GM12864 (cell line): ENCODE data around the gene LRRFIP1.

Source experiments
- DNase-seq: peaks from one replicate; pipeline ENCODE4 v3.0.0-alpha.2; 2011; ENCODE audit warnings: low read depth
- H3K4me3 ChIP-seq: 2 replicates; pipeline ENCODE4 v1.5.1; 2011; ENCODE audit warnings: mild to moderate bottlenecking, low read depth, low read length, control low read depth
- TF ChIP-seq, protein P1 (sequence below): IDR thresholded peaks from 2 replicates; pipeline ENCODE4 v1.5.1; 2011; ENCODE audit warnings: low read depth, mild to moderate bottlenecking, moderate library complexity, low read length, control low read depth, inconsistent platforms; ENCODE audit errors: missing control alignments

Gene LRRFIP1

DNA sequence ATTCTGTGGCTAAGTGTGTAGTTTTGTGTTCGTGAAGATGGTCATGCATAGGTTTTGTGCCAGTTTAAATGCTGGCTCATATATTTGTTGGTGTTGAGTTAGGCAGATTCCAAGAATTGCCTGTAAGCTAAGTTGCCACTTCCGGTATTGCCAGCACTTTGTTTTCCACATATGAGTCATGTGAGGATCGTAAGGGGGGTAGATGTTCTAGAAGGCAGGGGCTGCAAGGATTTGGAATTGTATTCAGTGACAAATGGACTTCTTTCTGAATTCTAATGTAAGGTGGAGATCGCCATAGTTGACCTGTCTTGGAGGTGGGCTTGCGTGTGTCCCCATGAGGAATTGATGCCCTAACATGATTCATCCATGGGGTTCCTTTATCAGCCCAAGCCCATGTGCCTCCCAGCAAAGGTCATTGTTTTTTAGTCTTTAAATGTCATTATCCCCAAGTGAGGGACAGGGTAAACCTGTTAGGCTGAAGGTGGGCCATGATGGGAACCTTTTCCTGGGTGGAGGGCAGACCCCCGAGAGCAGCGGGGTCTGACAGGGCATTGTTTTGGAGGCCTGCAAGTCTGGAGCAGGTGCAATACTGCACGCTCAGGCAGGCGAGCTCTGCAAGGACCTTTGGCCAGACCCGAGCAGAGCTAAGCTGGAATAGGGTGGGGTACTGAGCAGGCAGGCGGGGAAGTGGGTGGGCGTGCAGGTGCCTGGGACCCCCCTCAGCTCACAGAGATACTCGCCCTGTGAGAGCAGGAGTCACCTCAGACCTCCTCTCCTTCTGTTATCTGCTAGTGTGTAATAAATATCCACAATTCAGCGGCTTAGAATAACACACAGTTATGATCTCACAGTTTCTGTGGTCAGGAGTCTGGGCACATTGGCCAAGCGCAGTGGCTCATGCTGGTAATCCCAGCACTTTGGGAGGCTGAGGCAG is 77.4 kb downstream of the LRRFIP1 start:
- TF ChIP-seq, protein P1, sequence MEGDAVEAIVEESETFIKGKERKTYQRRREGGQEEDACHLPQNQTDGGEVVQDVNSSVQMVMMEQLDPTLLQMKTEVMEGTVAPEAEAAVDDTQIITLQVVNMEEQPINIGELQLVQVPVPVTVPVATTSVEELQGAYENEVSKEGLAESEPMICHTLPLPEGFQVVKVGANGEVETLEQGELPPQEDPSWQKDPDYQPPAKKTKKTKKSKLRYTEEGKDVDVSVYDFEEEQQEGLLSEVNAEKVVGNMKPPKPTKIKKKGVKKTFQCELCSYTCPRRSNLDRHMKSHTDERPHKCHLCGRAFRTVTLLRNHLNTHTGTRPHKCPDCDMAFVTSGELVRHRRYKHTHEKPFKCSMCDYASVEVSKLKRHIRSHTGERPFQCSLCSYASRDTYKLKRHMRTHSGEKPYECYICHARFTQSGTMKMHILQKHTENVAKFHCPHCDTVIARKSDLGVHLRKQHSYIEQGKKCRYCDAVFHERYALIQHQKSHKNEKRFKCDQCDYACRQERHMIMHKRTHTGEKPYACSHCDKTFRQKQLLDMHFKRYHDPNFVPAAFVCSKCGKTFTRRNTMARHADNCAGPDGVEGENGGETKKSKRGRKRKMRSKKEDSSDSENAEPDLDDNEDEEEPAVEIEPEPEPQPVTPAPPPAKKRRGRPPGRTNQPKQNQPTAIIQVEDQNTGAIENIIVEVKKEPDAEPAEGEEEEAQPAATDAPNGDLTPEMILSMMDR, result no peak
- DNase-seq, result no peak
- no peak overlapping the region for H3K4me3 ChIP-seq

DNA sequence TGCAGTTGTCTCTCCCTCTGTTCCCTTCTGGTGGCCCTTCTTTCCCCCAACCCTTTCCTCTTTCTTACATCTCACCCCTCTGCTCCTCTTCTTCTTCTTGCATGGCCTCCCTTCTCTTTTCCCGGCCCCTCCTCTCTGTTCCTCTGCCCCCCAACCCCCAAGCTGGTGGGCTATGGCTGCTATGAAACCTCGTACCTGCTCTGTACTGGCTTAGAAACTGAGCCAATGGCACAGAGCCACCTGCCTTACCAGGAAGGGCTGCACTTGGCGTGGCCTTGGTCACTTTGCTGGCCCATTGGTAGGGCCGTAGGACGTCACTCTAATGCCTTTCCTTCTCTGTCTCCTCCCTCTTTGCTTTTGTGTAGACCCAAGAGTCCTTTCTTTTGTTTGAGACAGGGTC is 78.9 kb downstream of the LRRFIP1 start:
- TF ChIP-seq, protein P1, result no peak
- H3K4me3 ChIP-seq, result no peak overlapping the region
- no peak for DNase-seq

DNA sequence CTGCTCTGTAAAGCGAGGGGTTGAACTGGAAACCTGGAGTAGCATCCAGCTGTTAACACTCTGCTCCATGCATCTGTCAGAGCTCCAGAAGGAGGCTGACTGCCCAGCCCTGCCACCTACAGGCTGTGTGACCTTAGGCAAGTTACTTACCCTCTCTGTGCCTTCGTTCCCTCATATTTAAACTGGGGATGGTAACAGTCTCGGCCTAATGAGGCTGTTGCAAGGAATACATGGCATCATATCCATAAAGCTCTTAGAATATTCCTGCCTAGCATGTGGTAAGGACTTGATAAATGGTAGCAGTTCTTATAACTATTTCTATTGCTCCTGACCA is 80.6 kb downstream of the LRRFIP1 start:
- H3K4me3 ChIP-seq, result no peak overlapping the region
- TF ChIP-seq, protein P1, result peak; percentile 22
- no peak for DNase-seq

DNA sequence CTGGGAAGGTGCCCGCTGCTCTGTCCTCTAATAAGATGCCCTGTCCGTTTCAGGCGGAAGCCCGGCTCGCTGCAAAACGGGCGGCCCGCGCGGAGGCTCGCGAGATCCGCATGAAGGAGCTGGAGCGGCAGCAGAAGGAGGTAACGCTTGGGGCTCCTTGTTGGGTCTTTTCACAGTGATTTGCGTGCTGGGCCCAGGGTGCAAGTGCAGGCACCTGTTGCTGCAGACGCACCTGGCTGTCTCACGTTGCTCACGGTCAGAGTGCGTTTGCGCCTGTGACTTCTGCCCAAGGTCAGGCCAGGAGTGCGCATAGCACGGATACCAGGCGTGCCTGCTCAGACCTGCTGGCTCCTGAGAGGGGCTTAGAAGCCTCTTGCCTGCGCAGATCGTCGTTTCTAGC is 81.1 kb downstream of the LRRFIP1 start:
- TF ChIP-seq, protein P1, result no peak
- DNase-seq, result no peak

DNA sequence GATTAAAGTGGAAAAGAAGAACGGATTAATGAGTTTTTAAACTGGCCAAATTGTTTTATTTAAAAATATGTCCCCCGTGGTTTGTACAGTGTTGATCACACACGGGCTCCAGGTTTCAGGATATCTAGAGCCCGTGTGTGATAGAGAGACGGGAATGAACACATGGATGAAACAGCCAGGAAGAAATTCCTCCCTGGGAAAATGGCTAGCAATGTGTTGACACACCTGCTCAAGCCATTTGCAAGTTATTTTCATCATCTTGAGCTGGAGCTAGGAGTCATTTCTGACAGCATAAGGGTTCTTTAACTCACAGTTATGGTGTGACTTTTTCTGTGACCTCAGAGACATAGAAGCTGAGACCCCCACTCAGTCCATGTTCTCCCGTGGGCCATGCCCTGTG is 81.6 kb downstream of the LRRFIP1 start:
- TF ChIP-seq, protein P1, result no peak
- H3K4me3 ChIP-seq, result no peak overlapping the region
- no peak for DNase-seq

More for the DNA sequence above, 81.1 kb downstream of the LRRFIP1 start:
- H3K4me3 ChIP-seq, result no peak overlapping the region

DNA sequence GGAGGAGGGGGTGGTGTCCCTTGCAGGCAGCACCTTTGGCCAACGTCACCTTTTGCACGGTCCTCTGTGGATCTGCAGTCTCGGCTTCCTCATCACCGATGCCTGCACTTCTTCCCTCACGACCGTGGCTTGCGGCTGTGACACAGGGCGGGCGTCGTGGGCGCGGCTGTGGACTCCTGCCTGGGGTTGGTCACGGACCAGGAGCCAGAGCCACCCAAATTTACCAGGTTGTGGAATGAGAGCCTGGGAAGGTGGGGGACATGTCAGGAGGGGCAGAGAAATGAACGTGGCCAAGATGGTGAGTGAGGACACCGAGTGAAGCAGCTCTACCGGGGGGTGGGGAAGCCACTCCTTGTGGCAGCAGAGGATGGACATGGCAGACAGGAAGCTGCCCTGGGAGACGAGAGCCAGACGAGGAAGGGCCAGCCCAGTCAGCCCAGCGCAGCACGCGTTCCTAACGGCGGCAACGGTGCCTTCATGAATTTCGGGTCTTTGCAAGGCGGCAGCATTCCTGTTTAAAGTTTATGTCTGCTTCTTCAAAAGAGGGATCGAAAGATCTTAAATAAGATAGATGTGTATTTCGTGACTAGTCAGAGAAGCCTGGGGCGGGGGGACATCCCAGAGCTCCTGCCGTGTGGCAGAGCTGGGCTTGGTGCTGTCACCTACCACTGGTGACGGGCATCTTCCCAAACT is 84.2 kb downstream of the LRRFIP1 start:
- TF ChIP-seq, protein P1, result no peak
- H3K4me3 ChIP-seq, result no peak overlapping the region
- DNase-seq, result no peak
